Measurements from ENCODE around the gene NCBP2L.

NCBP2L gene

DNA sequence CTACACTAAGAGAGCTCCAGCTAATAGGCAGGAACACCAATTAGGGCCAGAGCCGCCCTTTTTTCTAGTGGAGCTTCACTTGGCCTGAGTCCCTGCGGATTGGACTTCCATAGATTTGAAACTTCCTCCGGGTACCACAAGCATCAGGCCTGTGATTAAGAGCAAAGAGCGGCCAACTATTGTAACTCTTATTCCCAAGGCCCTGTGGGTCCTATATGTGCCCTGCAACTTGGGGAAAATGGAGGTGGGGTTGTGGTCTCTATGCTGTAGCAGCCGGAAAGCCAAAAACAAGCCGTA is at the start of gene NCBP2L:
Gene NCBP2L, plus strand, starts transcription at position 198 of the 297 bp plus-strand sequence. CDS start 16,488 bp downstream, outside the sequence.
- DNase-seq (ENCODE audit: low spot score), result no peak

DNA sequence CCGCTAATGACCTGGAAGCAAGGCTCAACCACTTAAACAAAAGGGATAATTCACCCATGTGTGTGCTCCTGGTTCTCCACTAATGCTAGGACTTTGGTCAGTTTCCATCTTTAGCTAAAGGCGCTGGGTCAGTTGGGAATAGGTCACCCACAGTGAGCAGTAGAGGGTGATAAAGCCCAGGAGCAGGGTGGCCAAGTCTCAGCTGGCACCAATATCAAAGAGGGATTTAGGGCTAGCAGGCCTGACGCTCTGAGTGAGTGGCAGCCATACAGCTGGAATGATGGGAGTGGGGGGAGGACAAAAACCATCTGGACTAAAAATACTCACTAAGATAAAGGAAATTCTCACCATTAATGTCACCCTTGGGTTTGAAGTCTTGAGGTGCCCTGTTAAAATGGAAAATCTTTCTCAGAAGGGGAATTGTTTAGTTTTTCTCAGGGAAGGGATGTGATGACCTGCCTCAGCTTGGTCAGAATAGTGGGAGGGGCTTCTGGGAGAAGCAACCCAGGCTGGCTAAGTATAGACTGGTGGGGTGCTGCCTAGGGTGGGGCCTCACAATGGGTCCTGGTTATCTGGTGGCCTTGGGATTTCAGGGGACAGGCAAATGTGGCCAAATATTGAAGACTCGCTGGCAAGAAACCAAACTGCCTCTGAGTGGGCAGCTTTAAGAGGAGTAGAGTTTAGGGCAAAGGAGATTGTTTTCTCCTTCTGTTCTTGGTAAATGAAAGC is 49.0 kb upstream of the NCBP2L start:
- no peak for DNase-seq (ENCODE audit: low spot score)

DNA sequence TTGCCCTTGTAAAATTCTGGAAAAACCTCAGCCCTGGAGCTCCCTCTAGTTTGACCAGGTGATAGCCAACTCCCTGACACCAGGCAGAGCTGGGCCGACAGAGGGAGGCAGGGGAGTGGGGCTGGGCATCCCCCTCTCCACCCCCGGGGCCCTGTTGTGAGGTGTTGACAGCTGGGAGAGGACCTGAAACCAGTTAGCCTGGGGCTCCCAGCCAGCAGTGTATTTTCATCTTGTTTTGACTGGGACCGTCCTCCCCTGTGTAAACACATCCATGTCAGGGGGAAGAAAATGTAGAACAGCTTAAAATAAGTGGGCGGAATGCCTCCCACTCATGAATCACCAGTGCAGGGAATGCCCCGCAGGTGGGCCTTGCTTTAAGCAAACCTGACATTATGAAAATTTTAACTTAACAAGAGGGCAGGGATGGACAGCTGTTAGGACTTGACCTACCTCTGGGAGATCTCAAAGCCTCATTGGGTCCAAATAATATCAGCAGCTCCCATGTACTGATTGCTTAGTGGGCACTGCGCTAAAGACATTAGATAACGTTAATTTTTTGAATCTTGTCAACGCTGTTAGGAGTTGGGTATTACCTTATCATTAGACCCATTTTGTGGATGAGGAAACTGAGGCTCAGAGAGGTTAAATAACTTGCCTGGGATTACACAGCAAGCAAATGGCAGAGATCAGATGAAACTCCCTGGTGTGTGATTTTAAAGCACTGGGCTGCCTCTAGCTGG is 47.8 kb upstream of the NCBP2L start:
- DNase-seq (ENCODE audit: low spot score), result no peak

DNA sequence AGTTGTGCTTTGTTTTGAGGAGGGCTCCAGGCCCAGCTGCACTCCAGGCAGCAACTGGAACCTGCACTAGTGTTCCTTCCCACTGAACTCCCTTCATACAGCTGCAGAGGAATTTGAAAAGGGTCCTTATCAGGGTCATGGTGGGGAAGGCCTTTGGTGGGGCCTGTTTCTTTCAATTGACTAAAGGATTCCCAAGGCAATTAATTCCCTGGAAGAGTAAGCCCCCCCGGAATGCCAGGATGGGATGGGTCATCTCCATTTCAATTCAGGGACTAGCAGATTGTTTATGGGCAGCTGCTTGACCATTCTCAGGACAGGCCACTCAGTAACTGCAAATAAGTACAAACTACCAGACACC is 47.3 kb upstream of the NCBP2L start:
- DNase-seq (ENCODE audit: low spot score), result no peak

DNA sequence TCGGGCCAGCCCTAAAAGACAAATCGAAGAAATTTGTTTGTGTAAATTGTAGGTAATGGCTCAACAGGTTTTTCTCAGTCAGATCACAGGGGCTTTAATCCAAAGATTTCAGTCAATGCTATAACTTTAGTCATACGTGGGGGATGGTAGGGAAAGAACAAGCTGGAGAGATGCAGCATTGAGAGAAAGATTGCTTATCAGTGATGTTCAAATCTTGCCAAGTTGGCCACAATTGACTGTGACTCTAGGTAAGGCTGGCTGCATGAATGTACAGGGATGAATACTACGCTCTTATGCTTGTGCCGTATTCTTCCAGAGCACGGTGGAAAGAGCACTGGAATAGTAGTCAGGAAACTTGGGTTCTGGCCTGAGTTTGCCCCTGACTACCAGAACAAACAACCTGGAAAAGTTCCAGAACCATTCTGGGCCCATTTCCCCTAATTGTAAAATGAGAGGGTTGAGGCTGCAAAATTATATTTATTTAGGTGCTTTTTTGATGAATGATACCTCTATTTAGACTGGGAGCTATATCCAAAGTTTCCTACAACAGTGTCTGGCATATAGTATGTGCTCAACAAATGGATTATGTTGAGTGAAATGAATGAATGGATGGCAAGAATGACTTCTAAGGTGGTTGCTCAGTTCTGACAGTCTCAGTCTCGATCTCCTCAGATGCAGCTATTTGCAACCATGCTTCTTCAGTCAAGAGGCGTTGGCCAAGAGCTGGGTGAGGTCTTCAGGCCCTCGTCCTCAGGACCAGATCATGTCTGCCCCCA is 46.4 kb upstream of the NCBP2L start:
- DNase-seq (ENCODE audit: low spot score), result no peak

DNA sequence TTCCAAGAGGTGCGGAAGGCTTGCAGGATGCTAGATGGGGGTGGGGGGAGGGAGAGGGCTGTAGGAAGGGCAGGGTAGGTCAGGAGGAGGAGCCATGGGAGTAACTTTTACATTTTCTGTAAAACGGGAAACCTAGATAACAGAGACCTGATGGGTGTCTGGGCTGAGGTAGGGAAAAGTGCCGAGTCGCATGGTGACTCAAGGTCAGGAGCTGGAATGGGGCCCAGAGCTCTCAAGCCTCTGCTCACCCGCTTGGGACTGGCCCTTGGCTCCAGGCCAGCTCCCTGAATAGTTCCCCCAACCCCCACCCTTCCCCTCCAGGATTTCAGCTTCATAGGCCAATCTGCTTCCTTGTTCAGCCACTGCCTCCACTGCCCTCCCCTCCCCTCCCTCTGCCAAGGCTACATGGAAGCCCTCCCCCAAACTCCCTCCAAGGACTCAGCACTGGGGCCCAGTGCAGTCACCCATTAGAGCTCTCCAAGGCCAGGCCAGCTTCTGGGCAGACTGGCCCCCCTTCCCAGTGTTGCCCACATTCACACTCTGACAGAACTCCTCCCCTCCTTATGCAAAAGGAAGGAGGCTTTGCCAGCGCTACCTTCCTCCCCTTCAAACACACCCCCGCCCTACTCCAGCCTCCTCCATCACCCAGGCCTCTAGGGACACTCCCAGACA is 45.6 kb upstream of the NCBP2L start:
- peak; percentile 64 for DNase-seq (ENCODE audit: low spot score)

DNA sequence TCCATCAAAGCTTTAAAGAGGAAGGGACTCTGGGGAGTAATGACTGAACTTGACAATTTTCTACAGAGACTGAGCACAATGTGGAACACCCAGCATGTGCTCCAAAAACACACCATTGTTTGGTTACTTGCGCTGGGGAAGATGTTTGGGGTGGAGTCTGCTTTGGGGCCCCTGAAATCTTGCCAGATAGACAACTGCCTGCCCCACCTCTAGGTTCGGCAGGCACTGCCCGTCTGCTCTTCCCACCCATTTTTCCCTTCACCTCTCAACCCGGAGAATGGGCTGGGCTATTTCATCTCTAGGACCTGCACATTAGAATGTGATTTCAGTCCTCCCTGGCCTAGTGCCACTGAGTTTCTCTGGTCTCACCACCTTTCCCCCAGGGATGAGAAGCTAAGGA is 43.8 kb upstream of the NCBP2L start:
- DNase-seq (ENCODE audit: low spot score), result no peak

DNA sequence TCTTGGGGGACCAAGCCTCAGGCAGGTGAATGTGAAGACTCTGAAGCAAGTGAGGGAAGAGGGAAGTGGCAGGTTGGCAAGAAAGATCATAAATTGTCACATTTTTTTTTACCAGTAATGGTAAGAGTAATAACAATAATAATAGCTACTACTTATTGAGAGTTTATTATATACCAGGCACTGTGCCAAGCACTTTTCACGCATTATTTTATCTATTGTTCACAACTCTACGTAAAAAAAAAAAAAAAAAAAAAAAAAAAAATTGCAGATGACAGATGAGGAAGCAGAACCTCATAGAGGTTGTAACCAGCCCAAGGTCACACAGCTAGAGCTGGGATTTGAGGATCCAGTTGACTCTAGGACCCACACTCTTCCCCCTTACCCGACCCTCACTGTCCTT is 42.9 kb upstream of the NCBP2L start:
- DNase-seq (ENCODE audit: low spot score), result no peak

DNA sequence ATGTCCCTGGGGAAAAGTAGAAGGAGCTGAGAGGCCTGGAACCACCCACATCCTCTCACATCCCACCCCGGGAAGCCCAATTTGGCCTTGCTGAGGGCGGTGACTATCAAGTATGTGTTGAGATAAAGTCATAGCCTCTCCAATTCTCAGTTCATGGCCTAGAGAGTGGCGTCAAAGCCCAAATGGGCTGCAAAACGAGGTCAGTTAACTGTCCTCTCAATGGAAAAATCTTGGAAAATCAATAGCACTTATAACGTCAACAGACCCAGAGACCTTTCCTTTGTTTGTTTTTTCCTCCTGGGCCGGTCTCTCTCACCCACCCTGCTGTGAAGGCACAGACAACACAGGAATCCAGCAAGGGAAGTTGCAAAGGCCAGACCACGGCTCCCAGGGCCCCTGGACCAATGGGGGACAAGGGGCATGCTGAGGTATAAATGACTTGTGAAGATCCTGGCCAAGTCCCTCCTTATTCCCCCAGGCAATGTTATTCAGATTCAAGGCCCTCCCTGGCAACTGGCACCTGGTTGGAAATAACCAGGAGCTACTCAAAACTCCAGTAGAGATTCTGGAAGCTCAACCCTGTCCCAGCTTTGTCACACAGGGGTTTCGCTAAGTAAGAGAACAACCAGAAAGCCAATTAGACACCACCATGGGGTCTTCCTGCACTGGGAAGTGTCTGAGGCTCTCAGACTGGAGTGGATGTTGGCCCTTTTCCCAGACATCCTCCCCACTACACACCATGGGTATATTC is 40.6 kb upstream of the NCBP2L start:
- no peak for DNase-seq (ENCODE audit: low spot score)

DNA sequence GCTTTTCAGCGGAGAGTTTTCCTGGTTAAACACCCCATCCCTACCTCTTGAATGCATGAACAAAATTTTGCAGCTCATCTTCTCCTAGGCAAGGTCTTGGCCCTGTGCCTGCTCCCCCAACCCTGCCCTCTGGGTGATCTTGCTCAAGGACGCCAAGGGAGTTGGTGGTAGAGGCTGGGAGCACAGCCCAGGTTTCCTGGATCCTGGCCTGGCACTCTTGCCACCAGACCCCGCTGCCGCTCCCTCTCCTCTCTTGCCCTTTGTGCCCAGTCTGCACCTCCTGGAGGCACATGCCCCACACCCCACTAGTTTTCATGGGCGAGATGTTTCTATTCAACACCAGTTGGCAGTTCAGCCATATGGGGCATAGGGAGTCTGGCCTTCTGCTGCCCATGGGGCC is 39.3 kb upstream of the NCBP2L start:
- no peak for DNase-seq (ENCODE audit: low spot score)

DNA sequence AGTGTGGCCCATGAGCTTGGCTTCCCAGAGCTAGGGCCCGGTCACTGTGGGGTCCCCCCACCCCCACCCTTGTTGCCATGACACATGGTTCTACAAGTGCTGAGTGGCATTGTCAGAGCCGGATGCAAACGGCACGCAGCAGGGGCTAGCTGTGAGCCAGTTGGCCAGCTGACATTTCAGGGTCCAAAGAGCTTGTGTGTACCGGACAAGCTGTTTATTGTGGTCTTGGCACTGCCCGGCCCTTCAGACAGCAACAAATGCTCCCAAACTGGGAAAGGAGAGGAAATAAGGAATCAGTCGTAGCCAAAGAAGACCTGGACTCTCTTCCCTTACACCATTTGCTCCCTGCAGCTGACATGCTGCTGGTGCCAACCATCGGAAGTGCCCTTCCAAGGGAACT is 38.8 kb upstream of the NCBP2L start:
- no peak for DNase-seq (ENCODE audit: low spot score)

DNA sequence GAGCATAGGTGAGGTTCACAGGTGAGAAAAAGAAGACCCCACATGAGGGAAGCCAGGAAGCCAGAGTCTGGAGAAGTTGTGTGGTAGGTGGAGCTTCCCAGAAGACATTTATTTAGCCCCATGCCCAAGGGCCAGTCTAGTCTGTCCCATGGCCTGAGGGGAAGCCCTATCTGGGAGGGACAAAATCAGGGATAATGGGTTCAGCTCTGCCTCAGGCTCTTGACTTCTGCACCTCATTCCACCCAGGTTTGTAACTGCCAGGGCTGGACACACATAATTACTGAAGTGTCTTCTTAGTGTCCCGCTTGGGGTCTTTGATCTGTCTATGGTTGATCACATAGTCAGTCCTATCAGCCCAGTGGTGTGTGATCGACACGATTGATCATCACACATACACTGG is 38.0 kb upstream of the NCBP2L start:
- DNase-seq (ENCODE audit: low spot score), result no peak

DNA sequence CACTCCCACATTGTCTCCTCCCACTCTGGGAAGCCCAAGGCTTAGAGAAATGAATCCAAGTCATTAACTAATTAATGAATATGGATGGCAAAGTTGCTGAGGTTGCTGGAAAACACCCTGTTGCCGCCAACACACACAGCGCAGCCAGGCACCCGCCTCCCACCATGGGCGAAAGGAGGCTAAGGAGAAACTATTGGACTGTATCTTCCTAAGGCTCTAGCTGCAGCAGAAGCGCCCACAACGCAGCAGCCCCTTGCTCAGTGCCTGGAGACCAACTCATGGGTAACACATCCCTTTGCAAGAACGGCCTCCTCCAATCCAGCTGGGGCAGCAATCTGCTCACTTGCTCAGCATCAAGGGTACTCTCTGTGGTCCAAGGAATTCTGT is 36.1 kb upstream of the NCBP2L start:
- no peak for DNase-seq (ENCODE audit: low spot score)

DNA sequence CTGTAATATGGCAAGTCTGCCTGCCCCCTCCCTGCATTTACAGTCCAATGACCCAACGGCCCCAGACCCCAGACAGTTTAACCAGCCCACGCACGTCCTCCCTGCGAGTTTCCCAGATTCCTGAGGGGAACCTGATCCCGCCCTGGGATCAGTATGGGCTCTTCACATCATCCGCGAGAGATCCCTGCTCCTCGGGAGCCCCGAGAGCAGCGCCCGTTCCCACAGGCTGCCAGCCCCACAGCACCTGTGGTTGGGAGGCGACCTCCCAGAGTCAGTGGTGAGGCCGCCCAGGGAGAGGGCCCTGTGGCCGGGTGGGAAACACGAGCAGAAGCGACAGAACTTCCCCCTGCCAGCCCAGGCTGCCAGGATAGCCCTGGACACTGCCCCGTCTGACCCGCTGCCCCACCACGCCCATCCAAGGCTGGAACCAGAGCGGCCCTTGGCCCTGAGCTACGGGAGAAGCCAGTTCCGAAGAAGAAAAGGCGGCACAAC is 34.8 kb upstream of the NCBP2L start:
- no peak for DNase-seq (ENCODE audit: low spot score)

DNA sequence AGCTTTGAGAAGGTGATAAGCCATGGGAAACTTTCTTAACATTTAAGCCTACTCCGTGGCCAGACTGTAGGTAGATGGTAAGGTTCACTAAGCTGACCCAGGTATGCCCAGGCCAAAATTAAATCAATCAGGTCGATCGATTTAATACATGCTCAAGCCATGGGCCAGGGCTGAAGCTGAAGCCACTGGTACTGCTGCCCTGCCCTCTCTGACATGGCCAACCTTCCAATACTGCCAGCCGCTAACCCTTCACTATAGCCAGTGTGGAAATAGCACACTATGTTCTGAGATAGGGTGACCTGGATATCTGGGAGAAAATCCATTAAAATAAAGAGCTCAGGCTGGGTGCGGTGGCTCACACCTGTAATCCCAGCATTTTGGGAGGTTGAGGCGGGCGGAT is 33.5 kb upstream of the NCBP2L start:
- no peak for DNase-seq (ENCODE audit: low spot score)

DNA sequence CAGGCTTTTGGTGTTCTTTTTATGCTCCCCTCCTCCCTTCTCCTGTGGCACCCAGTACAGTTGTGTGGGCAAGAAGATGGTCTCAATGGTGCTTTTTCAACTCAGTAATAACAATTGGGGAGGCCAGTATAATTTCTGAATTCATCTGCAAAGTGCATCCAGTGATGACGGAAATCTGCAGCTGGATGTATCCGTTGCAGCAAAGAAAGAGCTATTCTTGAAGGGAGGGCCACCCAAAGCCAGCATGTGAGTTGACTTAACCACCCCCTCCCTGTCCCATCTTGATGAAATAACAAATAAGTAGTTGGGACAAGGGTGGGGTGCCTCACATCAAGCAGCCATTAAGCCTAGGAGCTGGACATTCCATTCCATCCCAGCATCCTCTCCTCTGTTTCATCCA is 32.7 kb upstream of the NCBP2L start:
- DNase-seq (ENCODE audit: low spot score), result no peak

DNA sequence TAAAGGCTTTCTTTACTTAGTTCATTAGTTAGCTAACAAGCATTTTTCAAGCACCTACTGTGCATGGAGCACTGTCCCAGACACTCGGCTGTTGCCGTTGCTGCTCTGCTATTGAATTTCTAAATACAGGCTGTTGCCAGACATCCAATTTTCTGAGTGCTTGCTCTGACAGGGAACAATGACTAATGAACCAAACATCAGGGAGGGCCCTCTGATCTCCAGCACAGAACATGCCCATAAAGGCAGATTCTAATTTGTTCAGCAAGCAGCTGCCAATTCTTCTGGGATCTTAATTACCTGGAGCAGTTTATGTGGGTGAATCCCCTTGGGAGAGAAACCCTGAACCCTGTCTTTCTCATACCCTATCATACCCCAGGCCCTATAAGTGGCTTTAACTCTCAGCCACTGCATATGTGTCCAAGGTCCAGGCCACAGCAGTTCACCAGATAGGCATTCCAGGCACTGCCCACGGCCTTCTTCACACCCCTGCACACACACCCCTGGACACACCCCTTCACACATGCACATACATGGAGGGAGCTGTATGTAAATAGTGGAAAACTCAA is 29.9 kb upstream of the NCBP2L start:
- peak; percentile 58 for DNase-seq (ENCODE audit: low spot score)

DNA sequence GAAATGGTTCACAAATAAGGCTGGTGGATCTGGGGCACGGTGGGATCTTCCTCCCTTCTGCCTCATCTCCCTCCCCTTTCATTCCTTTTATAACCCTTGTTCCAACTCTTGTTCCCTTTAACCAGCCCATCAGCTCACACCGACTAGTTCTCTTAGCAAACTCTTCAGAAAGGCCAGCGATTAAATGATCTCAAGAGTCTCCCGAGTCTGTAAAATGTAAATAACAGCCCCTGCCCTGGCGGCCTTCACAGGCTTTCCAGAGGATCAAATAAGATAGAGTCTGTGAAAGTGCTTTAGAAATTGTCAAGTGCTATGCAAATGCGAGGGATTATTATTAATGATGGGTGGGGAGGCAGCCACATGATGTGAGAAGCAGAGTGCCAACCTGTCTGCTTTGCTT is 29.0 kb upstream of the NCBP2L start:
- no peak for DNase-seq (ENCODE audit: low spot score)

DNA sequence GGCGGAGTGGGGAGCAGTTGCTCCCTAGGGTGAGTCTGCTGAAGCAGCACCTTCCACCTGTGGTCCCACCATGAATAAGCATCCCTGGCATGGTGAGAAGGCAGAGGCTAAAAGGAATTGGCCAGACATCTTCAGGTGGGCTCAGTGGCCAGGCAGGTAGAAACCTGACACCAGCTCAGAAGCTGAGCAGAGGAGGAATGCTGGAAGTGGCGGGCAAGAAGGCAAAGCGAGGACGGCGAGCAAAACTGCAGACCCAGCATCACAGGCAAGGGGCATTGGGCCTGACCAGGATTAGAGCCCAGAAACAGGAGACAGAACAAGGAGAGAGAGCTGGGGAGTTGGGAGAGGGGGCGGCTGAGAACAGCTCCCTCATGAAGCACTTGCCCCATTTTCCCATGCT is 27.3 kb upstream of the NCBP2L start:
- no peak for DNase-seq (ENCODE audit: low spot score)

DNA sequence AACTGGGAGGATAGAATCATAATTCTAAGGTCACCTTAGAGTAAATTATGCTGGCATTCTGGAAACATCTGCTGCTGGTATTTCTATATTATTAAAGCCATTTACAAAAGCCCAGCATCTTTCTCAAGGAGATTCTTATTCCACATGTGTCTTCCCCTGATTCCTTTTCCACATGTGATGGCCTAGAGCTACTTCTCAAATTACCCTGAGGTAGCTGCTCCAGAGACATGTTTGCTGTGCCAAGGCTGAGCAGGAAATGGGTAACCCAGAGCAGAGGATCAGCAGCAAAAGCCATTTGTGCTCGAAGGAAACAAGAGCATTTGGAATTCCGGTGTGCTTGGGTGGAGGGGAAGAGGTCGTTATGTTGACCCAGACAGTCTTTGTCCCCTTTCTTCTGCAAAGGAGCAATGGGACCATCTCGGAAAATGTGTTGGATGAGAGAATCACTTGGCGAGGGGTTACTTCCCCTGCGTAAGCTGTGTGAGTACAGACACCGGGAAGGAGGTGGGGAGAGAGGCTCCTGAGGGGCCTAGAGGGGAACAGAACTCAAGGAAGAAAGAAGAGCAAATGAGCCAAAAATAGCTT is 26.6 kb upstream of the NCBP2L start:
- no peak for DNase-seq (ENCODE audit: low spot score)

DNA sequence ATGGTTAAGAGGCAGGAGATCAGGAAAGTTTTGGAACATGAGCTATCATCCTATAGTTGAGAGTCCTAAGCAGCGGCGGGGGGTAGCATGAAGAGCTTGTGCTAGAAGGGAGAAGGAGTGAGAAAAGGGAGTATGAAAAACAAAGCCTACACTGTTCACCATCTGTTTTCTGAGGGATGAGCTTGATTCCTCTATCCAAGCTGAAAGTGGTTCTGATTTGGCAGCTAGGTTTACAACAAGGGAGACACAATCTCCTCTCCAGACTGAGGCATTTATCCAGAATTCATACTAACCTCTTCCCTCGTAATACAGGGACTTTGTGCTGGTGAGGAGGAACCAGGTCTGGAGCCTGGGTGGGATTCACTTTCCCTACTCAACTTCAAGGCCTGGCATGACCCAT is 25.5 kb upstream of the NCBP2L start:
- DNase-seq (ENCODE audit: low spot score), result no peak
